WTC11 (cell line): ENCODE data around the gene APLN. TPM values are rescaled to one million over a fixed set of nuclear protein-coding genes. Genes with fewer than 3 reads are reported as not detected.

Experiments used
- ATAC-seq: fragments of 200-7000 bp; cut with Tn5 transposase; 2 replicates; pipeline ENCODE4 v1.10.0; 2021; ENCODE audit warnings: mild to moderate bottlenecking, moderate library complexity
- CTCF ChIA-PET: fragments of 300-600 bp; sonication (Branson Sonifier 250); formaldehyde crosslinking; loops from one replicate; lab custom pipeline; 2021; ENCODE audit warnings: antibody characterized with exemption; lab: Charles Lee
- POLR2A ChIA-PET: fragments of 350-600 bp; sonication (Branson Sonifier 250); formaldehyde crosslinking; loops from one replicate; lab custom pipeline; 2021; ENCODE audit warnings: antibody characterized with exemption; lab: Charles Lee
- DNase-seq: peaks from one replicate; pipeline ENCODE4 v3.0.0; 2021; ENCODE audit warnings: low spot score
- H3K27ac Mint-ChIP-seq: 2 replicates; pipeline ENCODE4 v1.8.0; 2021; ENCODE audit warnings: mixed read lengths
- H3K27me3 Mint-ChIP-seq: 2 replicates; pipeline ENCODE4 v1.8.0; 2021; ENCODE audit warnings: low read depth, mild to moderate bottlenecking, moderate library complexity, mixed read lengths
- H3K36me3 Mint-ChIP-seq: 2 replicates; pipeline ENCODE4 v1.8.0; 2021; ENCODE audit warnings: mixed read lengths
- H3K4me1 Mint-ChIP-seq: 2 replicates; pipeline ENCODE4 v1.8.0; 2022; ENCODE audit warnings: mixed read lengths
- H3K4me3 Mint-ChIP-seq: 2 replicates; pipeline ENCODE4 v1.8.0; 2021; ENCODE audit warnings: mild to moderate bottlenecking, moderate library complexity, mixed read lengths
- H3K9me3 Mint-ChIP-seq: 2 replicates; pipeline ENCODE4 v1.8.0; 2021; ENCODE audit warnings: mixed read lengths
- ATF6 ChIP-seq: sonication (generic); formaldehyde crosslinking; IDR thresholded peaks from 2 replicates; pipeline ENCODE4 v1.8.1; 2023; ENCODE audit warnings: mild to moderate bottlenecking, missing genetic modification reagents
- CREM ChIP-seq: sonication (generic); formaldehyde crosslinking; IDR thresholded peaks from 2 replicates; pipeline ENCODE4 v1.8.1; 2022; ENCODE audit warnings: mild to moderate bottlenecking, missing genetic modification reagents, moderate library complexity
- ESRRA ChIP-seq: sonication (generic); formaldehyde crosslinking; IDR thresholded peaks from 2 replicates; pipeline ENCODE4 v1.8.1; 2022; ENCODE audit warnings: mild to moderate bottlenecking, missing genetic modification reagents, borderline replicate concordance
- ETV6 ChIP-seq: sonication (generic); formaldehyde crosslinking; IDR thresholded peaks from 2 replicates; pipeline ENCODE4 v1.8.1; 2022; ENCODE audit warnings: mild to moderate bottlenecking, missing genetic modification reagents
- NFATC4 ChIP-seq: fragments of 250-450 bp; sonication (Bioruptor Pico); IDR thresholded peaks from 2 replicates; pipeline ENCODE4 v1.9.0; 2021; ENCODE audit warnings: mild to moderate bottlenecking
- RORB ChIP-seq: fragments of 250-450 bp; sonication (Bioruptor Pico); IDR thresholded peaks from 2 replicates; pipeline ENCODE4 v1.9.0; 2021; ENCODE audit warnings: mild to moderate bottlenecking
- SMAD4 ChIP-seq: sonication (generic); formaldehyde crosslinking; IDR thresholded peaks from 2 replicates; pipeline ENCODE4 v1.8.0; 2022; ENCODE audit warnings: mild to moderate bottlenecking, missing genetic modification reagents
- total RNA-seq: library from RNA; stranded (reverse); gene quantifications from 3 replicates; pipeline ENCODE4 v1.2.3, GENCODE V29; 2021
- TF ChIP-seq, protein P1 (sequence below): fragments of 250-450 bp; sonication (Bioruptor Pico); IDR thresholded peaks from 2 replicates; pipeline ENCODE4 v1.9.0; 2021; ENCODE audit warnings: mild to moderate bottlenecking
- TF ChIP-seq, protein P2 (sequence below): sonication (generic); formaldehyde crosslinking; conservative IDR thresholded peaks from 2 replicates; pipeline ENCODE4 v1.8.1; 2022; ENCODE audit warnings: mild to moderate bottlenecking, missing genetic modification reagents
- TF ChIP-seq, protein P3 (sequence below): fragments of 250-450 bp; sonication (Bioruptor Pico); IDR thresholded peaks from 2 replicates; pipeline ENCODE4 v1.9.0; 2021; ENCODE audit warnings: moderate library complexity, mild to moderate bottlenecking, inconsistent platforms, borderline replicate concordance
- TF ChIP-seq, protein P4 (sequence below): fragments of 250-450 bp; sonication (Bioruptor Pico); IDR thresholded peaks from 2 replicates; pipeline ENCODE4 v1.9.0; 2021; ENCODE audit warnings: mild to moderate bottlenecking, borderline replicate concordance
- TF ChIP-seq, protein P5 (sequence below): sonication (generic); formaldehyde crosslinking; IDR thresholded peaks from 2 replicates; pipeline ENCODE4 v1.8.1; 2023; ENCODE audit warnings: mild to moderate bottlenecking, missing genetic modification reagents, borderline replicate concordance
- TF ChIP-seq, protein P6 (sequence below): sonication (generic); formaldehyde crosslinking; IDR thresholded peaks from 2 replicates; pipeline ENCODE4 v1.8.1; 2023; ENCODE audit warnings: mild to moderate bottlenecking, missing genetic modification reagents
- TF ChIP-seq, protein P7 (sequence below): fragments of 250-450 bp; sonication (Bioruptor Pico); conservative IDR thresholded peaks from 2 replicates; pipeline ENCODE4 v1.9.0; 2021; ENCODE audit warnings: mild to moderate bottlenecking

APLN gene
- total RNA-seq, 1 experiment from 2014 or later, result 4.2 TPM

DNA sequence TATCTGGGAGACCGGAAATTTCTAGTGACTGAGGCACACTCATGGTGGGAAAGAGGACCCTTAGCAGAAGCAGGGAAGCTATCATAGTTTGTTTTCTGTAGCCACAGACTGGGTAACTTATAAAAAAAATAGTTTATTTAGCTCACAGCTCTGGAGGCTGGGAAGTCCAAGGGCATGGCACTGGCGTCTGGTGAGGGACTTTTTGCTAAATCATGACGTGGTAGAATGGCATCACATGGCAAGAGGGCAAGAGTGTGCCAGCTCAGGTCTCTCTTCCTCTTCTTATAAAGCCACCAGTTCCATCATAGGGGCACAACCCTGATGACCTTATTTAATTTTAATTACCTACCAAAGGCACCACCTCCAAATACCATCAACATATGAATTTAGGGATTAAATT, 13.3 kb downstream of the APLN start:
- ChIA-PET CTCF (interaction anchor here (0.6 to 6.4 kb wide), 2 partner anchors 13 to 85 kb away, joined by 3 to 76 read pairs; partner anchors contain the start of gene APLN), POLR2A (no interaction called here)
- no peaks in the 10 kb centered on the region for H3K36me3 Mint-ChIP-seq
- TF ChIP-seq ESRRA (no peak), SMAD4 (CRISPR knock-in tag) (no peak), RORB (CRISPR knock-in tag) (no peak), CREM (CRISPR knock-in tag) (no peak), ATF6 (no peak), NFATC4 (CRISPR knock-in tag) (no peak), ETV6 (CRISPR knock-in tag) (no peak)
- TF ChIP-seq, protein P1, sequence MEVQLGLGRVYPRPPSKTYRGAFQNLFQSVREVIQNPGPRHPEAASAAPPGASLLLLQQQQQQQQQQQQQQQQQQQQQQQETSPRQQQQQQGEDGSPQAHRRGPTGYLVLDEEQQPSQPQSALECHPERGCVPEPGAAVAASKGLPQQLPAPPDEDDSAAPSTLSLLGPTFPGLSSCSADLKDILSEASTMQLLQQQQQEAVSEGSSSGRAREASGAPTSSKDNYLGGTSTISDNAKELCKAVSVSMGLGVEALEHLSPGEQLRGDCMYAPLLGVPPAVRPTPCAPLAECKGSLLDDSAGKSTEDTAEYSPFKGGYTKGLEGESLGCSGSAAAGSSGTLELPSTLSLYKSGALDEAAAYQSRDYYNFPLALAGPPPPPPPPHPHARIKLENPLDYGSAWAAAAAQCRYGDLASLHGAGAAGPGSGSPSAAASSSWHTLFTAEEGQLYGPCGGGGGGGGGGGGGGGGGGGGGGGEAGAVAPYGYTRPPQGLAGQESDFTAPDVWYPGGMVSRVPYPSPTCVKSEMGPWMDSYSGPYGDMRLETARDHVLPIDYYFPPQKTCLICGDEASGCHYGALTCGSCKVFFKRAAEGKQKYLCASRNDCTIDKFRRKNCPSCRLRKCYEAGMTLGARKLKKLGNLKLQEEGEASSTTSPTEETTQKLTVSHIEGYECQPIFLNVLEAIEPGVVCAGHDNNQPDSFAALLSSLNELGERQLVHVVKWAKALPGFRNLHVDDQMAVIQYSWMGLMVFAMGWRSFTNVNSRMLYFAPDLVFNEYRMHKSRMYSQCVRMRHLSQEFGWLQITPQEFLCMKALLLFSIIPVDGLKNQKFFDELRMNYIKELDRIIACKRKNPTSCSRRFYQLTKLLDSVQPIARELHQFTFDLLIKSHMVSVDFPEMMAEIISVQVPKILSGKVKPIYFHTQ, result no peak
- TF ChIP-seq, protein P2, sequence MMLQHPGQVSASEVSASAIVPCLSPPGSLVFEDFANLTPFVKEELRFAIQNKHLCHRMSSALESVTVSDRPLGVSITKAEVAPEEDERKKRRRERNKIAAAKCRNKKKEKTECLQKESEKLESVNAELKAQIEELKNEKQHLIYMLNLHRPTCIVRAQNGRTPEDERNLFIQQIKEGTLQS, result no peak
- TF ChIP-seq, protein P3, sequence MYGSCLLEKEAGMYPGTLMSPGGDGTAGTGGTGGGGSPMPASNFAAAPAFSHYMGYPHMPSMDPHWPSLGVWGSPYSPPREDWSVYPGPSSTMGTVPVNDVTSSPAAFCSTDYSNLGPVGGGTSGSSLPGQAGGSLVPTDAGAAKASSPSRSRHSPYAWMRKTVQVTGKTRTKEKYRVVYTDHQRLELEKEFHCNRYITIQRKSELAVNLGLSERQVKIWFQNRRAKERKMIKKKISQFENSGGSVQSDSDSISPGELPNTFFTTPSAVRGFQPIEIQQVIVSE (CRISPR knock-in tag), result no peak
- TF ChIP-seq, protein P4, sequence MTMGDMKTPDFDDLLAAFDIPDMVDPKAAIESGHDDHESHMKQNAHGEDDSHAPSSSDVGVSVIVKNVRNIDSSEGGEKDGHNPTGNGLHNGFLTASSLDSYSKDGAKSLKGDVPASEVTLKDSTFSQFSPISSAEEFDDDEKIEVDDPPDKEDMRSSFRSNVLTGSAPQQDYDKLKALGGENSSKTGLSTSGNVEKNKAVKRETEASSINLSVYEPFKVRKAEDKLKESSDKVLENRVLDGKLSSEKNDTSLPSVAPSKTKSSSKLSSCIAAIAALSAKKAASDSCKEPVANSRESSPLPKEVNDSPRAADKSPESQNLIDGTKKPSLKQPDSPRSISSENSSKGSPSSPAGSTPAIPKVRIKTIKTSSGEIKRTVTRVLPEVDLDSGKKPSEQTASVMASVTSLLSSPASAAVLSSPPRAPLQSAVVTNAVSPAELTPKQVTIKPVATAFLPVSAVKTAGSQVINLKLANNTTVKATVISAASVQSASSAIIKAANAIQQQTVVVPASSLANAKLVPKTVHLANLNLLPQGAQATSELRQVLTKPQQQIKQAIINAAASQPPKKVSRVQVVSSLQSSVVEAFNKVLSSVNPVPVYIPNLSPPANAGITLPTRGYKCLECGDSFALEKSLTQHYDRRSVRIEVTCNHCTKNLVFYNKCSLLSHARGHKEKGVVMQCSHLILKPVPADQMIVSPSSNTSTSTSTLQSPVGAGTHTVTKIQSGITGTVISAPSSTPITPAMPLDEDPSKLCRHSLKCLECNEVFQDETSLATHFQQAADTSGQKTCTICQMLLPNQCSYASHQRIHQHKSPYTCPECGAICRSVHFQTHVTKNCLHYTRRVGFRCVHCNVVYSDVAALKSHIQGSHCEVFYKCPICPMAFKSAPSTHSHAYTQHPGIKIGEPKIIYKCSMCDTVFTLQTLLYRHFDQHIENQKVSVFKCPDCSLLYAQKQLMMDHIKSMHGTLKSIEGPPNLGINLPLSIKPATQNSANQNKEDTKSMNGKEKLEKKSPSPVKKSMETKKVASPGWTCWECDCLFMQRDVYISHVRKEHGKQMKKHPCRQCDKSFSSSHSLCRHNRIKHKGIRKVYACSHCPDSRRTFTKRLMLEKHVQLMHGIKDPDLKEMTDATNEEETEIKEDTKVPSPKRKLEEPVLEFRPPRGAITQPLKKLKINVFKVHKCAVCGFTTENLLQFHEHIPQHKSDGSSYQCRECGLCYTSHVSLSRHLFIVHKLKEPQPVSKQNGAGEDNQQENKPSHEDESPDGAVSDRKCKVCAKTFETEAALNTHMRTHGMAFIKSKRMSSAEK (CRISPR knock-in tag), result no peak
- TF ChIP-seq, protein P5, sequence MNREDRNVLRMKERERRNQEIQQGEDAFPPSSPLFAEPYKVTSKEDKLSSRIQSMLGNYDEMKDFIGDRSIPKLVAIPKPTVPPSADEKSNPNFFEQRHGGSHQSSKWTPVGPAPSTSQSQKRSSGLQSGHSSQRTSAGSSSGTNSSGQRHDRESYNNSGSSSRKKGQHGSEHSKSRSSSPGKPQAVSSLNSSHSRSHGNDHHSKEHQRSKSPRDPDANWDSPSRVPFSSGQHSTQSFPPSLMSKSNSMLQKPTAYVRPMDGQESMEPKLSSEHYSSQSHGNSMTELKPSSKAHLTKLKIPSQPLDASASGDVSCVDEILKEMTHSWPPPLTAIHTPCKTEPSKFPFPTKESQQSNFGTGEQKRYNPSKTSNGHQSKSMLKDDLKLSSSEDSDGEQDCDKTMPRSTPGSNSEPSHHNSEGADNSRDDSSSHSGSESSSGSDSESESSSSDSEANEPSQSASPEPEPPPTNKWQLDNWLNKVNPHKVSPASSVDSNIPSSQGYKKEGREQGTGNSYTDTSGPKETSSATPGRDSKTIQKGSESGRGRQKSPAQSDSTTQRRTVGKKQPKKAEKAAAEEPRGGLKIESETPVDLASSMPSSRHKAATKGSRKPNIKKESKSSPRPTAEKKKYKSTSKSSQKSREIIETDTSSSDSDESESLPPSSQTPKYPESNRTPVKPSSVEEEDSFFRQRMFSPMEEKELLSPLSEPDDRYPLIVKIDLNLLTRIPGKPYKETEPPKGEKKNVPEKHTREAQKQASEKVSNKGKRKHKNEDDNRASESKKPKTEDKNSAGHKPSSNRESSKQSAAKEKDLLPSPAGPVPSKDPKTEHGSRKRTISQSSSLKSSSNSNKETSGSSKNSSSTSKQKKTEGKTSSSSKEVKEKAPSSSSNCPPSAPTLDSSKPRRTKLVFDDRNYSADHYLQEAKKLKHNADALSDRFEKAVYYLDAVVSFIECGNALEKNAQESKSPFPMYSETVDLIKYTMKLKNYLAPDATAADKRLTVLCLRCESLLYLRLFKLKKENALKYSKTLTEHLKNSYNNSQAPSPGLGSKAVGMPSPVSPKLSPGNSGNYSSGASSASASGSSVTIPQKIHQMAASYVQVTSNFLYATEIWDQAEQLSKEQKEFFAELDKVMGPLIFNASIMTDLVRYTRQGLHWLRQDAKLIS, result no peak
- TF ChIP-seq, protein P6, sequence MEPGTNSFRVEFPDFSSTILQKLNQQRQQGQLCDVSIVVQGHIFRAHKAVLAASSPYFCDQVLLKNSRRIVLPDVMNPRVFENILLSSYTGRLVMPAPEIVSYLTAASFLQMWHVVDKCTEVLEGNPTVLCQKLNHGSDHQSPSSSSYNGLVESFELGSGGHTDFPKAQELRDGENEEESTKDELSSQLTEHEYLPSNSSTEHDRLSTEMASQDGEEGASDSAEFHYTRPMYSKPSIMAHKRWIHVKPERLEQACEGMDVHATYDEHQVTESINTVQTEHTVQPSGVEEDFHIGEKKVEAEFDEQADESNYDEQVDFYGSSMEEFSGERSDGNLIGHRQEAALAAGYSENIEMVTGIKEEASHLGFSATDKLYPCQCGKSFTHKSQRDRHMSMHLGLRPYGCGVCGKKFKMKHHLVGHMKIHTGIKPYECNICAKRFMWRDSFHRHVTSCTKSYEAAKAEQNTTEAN (CRISPR knock-in tag), result no peak
- TF ChIP-seq, protein P7, sequence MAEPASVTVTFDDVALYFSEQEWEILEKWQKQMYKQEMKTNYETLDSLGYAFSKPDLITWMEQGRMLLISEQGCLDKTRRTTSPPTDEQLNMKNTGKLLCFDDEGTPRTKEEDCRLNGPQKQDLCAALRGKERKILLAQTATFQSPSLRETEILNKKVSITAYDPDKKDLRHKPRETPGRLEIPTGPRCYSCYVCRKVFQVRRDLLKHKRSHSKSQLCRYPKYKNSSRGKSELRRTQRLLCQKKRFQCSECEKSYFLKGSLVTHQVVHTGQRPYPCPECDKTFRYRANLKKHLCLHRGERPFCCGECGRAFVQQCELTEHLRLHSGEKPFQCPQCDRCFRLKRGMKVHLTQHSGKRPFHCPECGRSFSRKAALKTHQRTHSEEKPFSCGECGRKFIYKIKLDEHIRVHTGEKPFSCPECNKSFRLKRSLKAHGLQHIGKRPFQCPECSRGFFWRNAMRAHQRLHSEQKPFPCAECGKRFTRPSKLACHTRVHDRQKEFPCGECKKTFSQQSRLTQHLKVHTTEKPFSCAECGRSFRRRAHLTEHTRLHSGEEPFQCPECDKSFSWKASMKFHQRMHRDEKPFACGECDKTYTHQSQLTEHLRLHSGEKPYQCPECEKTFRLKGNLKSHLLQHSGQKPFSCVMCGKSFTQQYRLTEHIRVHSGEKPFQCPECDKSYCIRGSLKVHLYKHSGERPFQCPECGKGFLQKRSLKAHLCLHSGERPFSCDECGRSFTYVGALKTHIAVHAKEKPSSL (CRISPR knock-in tag), result no peak
- TF ChIP-seq, all 79 proteins: peak for 0
- Mint-ChIP-seq H3K4me3 (no peak overlapping the region), H3K27me3 (no peaks in the 10 kb centered on the region), H3K27ac (no peak overlapping the region), H3K9me3 (0 out of 2 replicates have a peak, but pooled peaks cover 3% of the 10 kb centered on the region), H3K4me1 (peaks cover 8% of the 10 kb centered on the region)
- no peak for DNase-seq
- no peak for ATAC-seq
